ENCODE measurements around the gene TSPAN9.

GRCh38 chr12:3172124-3173007, 95.2 kb downstream of the TSPAN9 start:
- TF ChIP-seq POLR2A (IDR thresholded peaks at IDR 0.05) (no peak), CTCF (IDR thresholded peaks at IDR 0.05) (no peak)
